DMS114 treated with DMSO at 0.1 percent for 48 hours (cell line): ENCODE results near the gene ZFAND6.
"Not testable (repeated sequence)": the region's sequence is repeated elsewhere in the genome, so short reads cannot be mapped to it uniquely, and the experiment has no call there.

Source experiments
- DNase-seq: peaks from one replicate; lab custom pipeline; 2025; ENCODE audit not compliant: unreplicated experiment; lab: John Stamatoyannopoulos, UW

The ZFAND6 gene

GRCh38 chr15:80045219-80045618 lies 14.3 kb upstream of the ZFAND6 start:
- DNase-seq = not testable (repeated sequence)

GRCh38 chr15:80049046-80049445 lies 10.4 kb upstream of the ZFAND6 start:
- DNase-seq = no peak

DNA sequence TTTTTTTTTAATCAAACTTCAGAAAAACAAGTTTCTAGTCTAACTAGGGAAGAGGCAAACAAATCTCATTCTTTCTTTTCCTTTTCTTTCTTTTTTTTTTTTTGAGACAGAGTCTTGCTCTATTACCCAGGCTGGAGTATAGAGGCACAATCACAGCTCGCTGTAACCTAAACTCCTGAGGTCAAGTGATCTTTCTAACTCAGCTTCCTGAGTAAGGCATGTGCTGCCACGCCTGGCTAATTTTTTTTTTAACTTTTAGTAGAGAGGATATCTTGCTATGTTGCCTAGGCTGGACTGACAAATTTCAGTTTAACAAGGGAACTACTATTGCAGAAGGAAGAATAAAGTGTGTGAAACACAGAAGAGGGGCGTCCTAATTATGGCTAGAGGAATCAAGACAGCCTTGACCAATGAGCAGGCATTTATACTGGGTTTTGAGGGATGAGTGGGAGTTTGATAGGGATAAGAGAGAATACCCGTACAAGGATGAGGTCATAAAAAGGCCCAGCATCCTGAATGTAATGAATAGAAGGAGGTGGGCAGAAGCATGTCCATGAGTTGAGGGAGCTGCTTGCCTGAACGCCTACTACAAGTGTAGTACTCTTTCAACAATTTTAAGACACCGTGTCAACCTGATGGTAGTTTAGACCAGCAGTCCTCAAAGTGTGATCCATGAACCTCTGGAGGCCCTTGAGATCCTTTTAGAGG lies 6.7 kb upstream of the ZFAND6 start:
- no peak for DNase-seq

- no peak for DNase-seq
Observed at GRCh38 chr15:80055933-80056332, 3.5 kb upstream of the ZFAND6 start.

GRCh38 chr15:80058044-80058443 lies 1.4 kb upstream of the ZFAND6 start:
- DNase-seq = no peak

DNA sequence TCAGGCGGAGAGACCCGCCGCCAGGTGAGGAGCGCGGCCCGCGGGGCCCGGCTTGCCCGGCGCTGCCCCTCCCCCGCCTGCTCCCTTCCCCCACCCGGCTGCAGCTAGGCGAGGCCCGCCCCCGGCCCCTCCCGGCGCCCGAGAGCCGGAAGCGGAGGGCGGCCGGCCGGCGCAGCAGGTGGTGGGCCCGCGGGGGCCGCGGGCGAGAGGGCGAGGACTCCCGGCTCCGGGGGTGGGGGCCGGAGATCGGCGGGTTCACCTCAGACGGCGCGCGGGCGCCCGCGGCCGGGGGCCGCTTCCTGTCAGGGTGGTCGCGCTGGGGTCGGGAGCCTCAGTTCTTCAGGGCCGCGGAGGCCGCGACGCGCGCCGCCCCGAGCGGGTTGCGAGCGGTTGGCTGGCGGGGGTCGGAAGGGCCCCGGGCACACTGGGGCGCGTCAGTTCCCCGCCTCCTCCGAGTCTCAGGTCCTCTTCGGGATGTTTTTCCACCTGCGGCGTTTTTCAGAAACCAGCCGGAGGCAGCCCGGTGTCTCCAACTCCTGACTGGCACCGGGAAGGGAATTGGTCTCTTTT lies 395 bp downstream of the ZFAND6 start:
- DNase-seq = no peak

- DNase-seq = peak; percentile 24
Observed at GRCh38 chr15:80060356-80061006, 1.0 kb downstream of the ZFAND6 start.

DNA sequence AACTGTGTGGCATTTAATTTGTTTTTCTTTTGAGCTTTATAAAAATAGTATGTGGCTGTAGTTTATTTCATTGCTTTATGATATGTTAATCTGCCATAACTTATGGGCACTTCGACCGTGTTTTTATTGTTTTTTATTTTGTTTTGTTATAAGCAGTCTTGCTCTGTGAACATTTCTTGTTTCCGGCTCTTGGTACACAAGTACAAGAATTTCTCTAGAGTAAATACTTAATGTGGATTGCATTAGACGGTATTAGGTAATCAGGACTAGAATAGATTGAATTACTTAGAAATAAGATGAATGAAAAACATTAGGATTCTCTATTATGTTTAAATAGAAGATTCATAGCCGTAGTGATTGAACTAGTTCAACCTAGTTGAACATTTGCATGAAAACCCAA lies 2.1 kb downstream of the ZFAND6 start:
- DNase-seq = no peak

DNA sequence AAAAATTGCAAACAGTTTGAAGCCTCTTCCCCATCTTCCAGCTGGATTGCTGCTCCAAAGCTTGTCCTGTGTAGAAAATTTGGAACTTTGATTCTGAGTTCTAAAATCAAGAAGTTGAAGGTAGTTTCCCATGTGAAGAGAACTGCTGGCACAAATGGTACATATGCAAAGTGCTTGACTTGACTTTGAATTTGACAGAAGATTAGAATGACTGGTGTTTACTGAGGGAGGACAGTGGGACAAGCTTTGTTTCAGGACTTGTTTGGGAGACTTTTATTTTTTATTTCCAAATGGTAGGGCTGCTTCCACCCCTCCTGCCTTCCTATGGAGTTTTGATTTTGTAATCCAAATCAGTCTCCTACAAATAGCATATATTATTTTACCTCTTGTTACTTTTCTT lies 7.4 kb downstream of the ZFAND6 start:
- DNase-seq = no peak

DNA sequence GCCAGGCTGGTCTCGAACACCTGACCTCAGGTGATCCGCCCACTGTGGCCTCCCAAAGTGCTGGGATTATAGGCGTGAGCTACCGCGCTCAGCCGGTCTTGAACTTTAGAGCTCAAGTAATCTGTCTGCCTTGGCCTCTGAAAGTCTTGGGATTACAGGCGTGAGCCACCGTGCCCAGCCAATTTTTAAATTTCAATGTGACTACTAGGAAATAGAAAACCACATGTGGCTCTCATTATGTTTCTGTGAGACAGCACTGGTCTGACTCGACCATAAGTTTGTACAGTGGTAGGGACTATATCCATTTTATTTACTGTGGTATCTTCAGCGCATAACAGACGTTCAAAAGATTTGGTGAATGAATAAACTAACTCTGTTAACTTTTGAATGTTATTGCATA lies 9.1 kb downstream of the ZFAND6 start:
- DNase-seq = no peak

DNA sequence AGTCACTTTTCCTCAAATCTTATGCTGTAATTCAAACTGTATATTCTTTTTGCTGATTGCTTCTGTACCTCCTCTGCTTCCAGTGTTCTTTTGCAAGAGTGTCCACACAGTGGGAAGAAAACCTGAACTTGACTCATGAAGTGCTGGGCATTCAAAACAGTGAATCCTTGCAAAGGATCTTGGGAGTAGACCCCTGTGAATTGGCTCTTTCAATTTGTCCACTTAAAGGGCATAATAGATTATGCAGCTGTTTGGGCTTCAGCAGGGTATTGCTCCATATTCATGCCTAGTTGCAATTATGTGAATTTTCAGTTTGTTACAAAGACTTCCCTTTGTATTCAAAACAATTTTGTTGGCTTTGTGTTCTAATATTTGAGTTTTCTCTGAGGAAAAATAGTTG lies 11.4 kb downstream of the ZFAND6 start:
- DNase-seq = no peak

DNA sequence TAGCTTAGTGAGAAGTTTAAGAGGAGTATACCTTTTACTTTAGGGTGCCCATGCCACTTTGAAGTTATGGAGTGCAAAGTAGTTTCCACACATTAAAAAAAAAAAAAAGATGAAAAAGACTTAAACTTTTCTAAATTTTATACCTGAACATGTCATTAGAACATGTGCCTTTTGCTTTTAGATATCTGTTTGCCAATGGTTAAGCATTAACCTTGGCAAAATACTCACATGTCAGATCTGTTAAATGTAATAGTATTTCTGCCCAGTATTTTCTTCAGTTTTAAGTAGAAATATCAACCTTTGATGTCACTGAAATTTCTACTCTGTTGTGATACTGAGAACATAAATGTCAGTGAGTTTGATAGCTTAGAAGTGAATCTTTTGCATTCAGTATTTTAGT lies 12.2 kb downstream of the ZFAND6 start:
- DNase-seq = no peak

DNA sequence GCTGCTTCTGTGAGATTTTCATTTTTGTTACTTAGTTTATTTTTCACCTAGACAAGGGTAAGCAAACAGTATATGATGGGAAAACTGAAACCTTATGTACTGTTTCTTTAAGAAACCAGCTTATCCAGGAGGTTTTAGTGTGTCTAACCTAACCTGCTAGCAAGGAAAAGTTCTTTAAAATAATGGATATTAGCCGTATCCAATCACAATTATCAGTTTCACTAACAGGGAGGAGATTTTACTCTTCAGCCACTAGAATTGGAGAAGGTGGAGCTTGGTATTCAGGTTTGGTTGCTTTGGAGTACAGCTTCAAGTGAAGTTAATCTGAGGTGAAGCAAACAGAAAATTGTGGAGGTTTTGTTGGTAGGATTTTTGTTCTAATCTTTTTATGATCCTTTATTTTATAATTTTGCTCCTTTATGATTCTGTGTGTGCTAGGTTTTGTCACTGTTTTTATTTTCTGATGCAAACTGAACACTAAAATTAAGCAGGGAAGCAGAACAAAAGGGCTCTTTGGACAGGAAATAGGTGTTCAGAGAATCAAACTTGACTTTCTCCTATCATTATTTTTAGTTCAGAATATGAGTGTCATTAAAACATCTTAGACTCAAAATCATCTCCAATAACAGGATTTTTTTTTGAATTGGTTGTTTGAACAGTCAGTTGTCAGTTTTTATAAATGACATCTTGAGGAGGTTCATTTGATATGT lies 13.0 kb downstream of the ZFAND6 start:
- DNase-seq = peak; percentile 61

DNA sequence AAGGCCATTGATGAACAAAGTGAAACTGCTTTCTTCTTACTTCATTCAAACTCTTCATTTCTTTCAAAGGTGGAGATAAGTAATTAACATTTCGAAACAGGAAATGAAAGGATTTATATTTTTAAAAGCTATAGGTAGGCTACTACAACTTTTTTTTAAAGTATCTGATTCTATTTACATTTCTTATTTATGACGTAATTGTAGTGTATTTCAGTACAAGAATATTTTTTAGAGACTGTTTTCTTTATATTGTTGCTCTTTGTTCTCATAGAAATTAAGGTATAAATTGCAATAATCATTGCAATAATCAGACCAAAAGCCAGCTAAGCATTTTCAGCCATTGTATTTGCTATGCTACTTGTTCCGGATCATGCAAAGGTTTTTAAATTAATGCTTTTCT lies 13.7 kb downstream of the ZFAND6 start:
- no peak for DNase-seq

GRCh38 chr15:80076321-80077318 lies 17.1 kb downstream of the ZFAND6 start:
- DNase-seq = no peak

GRCh38 chr15:80081390-80081789 lies 21.9 kb downstream of the ZFAND6 start:
- DNase-seq = no peak

- no peak for DNase-seq
Observed at GRCh38 chr15:80087104-80087503, 27.6 kb downstream of the ZFAND6 start.

GRCh38 chr15:80090041-80090440 lies 30.6 kb downstream of the ZFAND6 start:
- DNase-seq = no peak

DNA sequence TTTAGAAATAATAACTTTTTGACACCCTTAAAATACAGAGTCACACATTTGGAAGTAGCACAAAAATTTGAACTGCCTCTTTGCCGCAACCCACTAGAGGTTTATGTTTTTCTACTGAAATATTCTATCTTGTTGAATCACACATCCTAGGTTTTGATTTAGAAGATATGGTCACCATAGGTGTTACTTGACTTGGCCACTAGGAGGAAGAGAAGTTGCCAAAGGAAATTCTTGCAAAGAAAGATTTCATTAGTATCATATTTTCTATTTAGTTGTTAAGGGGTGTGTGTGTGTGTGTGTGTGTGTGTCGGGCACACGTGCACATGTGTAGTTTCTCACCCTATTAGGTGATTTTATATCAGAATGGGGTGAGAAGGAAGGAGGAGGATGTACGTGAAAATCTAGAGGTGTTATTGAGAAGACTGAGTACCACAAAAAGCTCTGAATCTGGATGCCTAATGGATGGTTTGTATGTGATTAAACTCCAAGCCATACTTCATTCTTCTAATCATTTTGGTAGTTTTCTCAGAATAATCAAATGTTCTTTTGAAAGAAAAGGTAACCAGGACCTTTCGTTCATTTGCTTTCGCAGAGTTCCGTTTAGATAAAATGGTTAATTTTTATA lies 31.5 kb downstream of the ZFAND6 start:
- DNase-seq = no peak

DNA sequence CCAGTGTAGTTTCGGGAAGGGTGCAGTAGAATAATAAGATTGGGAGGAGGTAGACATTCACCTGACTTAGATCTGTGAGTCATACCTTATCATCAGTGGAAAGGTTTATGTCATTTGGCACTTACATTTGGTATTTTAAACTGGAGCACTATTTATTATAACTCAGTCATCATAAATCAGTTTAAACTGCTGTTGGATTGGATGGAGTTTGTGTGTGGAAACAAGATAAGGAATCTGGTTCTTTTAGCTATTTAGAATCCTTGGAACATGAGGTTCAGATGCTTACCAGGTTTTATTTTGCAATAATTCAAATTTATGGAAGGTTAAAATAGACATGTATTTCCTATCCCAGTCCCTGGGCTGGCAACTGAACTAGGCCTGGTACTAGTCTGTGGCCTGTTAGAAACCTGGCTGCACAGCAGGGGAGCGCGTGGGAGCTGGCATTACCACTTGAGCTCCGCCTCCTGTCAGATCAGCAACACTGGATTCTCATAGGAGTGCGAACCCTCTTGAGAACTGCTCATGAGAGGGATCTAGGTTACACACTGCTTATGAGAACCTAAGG lies 34.5 kb downstream of the ZFAND6 start:
- no peak for DNase-seq
